ENCODE results near the gene WDR5.

DNA sequence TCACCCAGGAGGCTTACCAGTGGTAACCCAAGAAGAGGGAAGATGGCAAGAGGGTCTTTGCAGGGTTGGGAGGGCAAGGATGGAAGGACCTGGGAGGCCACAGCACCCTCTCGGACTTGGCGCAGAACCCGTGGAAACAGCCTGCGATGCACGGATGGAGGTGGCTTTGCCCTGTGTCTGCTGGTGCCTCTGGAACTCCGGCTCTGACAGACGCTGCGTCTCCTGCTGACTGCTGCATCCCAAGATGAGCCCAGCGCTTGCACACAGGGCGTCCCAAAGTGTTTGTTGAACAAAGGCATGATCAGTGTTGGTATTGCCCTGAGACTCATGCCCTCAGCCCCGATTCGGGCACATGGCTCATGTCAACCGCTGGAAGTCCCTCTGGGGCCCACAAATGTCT is 30.5 kb downstream of the WDR5 start:
- TF ChIP-seq, protein P1, sequence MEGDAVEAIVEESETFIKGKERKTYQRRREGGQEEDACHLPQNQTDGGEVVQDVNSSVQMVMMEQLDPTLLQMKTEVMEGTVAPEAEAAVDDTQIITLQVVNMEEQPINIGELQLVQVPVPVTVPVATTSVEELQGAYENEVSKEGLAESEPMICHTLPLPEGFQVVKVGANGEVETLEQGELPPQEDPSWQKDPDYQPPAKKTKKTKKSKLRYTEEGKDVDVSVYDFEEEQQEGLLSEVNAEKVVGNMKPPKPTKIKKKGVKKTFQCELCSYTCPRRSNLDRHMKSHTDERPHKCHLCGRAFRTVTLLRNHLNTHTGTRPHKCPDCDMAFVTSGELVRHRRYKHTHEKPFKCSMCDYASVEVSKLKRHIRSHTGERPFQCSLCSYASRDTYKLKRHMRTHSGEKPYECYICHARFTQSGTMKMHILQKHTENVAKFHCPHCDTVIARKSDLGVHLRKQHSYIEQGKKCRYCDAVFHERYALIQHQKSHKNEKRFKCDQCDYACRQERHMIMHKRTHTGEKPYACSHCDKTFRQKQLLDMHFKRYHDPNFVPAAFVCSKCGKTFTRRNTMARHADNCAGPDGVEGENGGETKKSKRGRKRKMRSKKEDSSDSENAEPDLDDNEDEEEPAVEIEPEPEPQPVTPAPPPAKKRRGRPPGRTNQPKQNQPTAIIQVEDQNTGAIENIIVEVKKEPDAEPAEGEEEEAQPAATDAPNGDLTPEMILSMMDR (IDR thresholded peaks at IDR 0.05): no peak
- no peak for TF ChIP-seq POLR2A (IDR thresholded peaks at IDR 0.05)
- no peak for TF ChIP-seq POLR2AphosphoS5 (IDR thresholded peaks at IDR 0.05)
- no peak for TF ChIP-seq EP300 (IDR thresholded peaks at IDR 0.05)
